Retina (tissue), 1 donor: ENCODE measurements around the gene EFR3B.
"Not testable (repeated sequence)": the region's sequence is repeated elsewhere in the genome, so short reads cannot be mapped to it uniquely, and the experiment has no call there.

Source experiments
- DNase-seq: peaks from one replicate; pipeline ENCODE4 v3.0.0-alpha.2; 2016

EFR3B gene

DNA sequence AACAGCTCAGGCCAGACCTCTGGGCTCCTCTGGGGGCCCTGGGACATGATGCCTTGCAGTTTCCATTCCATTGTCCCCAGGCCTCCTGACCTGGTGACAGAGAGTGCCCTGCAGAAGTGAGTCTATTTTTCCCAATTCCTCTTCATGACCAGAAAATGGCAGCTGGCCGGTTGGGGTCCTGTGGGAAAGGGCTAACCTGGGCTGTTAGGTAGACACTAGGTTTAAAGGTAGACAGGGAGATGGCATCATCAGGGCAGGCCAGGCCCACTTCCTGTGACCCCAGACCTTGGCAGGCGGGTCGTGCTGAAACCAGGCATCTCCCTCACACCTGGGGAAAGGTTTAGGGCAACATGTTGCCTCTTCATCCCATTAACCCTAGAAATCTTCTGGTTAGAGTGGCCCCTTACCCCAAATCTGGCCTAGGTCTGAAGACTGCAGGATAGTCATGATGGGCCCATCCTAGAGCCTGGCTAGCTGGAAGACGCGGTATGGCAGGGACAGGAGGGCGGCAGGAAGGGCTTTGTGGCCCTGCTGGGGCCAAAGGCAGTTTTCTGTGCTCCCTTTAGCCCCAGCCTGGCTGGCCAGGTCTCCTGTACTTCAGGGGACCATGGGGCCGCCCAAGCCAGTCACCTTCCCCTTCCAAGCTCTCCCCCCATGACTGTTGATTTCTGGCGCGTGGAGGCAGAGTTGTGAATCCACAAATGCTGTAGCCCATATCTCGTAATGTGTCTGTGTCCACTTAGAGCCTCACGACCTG, 116.4 kb downstream of the EFR3B start:
- DNase-seq, result no peak

DNA sequence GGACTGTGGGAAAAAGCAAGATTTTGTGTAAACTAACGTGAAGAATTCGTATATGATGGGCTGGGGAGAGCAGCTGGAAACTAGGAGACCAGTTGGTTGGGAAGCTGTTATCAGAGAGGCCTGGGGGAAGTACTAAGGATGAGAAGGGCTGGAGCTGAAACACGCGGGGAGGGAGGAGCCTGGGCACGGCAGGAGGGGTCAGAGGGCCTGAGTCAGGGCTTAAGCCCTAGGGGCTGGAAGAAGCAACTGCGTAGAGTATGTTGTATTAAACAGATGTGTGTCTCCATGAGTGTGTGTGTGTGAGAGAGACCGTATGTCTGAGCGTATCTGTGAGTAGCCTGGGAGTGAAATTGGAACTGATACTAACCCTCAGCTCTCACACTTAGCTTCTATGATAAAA, 118.1 kb downstream of the EFR3B start:
- peak; percentile 38 for DNase-seq

DNA sequence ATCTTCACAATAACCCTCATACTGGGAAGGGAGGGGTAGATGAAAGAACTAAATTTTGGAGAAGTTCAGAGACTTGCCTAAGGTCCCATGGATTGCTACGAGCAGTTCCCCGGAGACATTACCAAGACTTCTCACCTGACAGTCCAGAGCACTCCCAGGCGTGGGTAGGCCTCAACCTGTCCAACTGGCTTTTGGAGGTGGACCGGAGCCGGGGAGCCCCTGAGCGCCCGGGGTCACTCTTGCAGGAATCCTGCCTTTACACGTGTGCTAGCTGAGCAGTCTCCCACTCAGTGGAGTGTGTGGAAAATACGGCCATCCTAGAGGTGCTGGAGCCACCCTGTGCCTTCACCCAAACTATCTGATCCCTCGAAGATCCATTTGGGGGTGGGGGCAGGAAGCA, 118.5 kb downstream of the EFR3B start:
- DNase-seq, result peak; percentile 15

DNA sequence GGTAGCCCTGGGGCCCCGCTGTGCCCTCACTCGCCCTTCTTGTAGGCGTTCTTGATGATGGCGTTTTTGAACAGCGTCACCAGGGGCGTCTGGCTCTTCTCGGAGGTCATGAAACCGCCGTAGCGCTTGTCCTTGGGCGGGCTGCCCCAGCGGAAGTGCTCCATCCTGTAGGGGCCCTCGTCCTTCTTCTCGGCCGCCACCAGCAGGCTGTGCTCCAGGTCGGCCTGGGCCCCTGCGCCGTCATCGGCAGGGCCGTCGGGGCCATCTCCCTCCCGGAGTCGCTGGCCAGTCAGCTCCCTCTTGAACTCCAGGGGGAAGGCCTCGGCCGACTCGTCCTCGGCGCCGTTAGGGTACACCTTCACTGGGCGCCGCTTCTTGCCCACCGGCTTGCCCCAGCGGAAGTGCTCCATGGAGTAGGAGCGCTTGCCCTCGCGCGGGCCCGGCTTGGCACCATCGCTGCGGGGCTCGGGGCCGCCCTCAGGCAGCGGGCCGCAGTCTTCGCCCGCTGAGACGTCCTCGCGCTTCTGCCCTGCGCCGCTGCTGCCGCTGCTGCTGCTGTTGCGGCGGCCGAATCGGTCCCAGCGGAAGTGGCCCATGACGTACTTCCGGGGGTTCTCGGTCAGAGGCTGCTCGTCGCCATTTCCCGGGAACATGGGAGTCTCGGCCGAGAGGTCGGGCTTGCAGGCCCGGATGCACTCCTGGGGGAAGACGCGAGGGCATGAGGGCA, 119.3 kb downstream of the EFR3B start:
- peak; percentile 76 for DNase-seq

DNA sequence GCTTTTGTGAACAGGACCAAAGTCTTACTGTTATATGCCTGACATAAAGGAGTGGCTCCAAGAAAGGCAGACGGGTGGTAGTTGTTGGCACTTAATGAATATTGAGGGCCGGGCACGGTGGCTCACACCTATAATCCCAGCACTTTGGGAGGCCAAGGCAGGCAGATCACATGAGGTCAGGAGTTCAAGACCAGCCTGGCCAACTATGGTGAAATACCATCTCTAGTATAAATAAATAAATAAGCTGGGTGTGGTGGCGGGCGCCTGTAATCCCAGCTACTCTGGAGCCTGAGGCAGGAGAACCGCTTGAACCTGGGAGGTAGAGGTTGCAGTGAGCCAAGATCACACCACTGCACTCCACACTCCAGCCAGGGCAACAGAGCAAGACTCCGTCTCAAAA, 120.2 kb downstream of the EFR3B start:
- not testable (repeated sequence) for DNase-seq

DNA sequence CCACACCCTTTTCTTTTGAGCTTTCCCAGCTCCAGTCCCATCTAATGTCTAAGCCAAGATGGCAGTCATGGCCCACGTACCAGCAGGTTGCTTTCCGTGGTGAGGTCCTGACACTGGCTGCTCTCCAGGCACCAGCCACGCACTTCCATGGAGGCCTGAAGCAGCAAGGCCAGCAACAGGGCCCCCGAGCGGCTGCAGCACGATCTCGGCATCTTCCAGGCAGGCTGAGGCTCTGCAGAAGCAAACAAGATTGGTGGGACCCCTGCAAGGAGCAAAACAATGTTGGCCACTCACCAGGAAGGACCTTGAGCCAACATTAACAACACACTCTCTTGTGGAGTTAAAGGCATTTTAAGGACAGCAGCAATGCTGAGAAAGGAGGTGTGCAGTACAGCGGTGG, 122.7 kb downstream of the EFR3B start:
- no peak for DNase-seq

DNA sequence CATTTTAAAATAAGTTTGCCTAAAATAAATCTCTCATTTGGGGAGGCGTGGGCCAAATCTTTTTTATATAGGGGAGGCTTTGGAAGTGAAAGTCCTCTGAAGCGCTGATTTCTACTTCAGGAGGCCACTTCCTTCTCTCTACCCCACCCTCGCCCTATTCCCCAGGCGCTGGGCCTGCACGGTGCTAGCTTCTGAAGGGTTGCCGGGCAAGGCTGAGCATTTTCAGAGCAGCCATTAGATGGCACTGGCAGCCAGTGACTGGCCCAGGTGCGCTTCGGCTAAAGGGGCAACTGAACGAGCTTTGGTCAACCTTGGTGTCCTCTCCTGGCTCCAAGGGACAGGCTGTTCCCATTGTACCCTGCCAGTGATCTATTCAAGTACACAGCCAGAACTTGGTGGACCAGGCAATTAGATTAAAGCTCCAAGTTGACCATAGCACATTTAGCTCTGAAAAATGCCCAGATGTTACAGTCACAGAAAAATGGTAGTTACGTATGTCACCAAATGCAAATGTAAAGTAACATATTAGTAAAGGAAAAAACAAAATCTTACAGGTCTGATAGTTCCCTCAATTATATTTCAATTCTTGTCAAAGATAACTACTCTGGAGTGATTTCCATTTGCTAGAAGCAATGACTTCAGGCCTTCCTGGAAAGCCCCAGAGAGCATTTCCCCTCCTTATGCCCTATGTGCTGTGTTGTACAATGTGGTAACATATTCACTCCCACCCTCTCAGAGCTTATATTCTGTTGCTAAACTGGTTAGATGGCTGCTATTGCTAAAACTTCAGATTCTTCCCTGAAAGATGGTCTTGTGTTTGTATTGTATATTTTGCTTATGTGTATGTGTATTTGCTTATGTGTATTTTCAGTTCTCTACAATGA, 124.4 kb downstream of the EFR3B start:
- DNase-seq, result peak; percentile 36

DNA sequence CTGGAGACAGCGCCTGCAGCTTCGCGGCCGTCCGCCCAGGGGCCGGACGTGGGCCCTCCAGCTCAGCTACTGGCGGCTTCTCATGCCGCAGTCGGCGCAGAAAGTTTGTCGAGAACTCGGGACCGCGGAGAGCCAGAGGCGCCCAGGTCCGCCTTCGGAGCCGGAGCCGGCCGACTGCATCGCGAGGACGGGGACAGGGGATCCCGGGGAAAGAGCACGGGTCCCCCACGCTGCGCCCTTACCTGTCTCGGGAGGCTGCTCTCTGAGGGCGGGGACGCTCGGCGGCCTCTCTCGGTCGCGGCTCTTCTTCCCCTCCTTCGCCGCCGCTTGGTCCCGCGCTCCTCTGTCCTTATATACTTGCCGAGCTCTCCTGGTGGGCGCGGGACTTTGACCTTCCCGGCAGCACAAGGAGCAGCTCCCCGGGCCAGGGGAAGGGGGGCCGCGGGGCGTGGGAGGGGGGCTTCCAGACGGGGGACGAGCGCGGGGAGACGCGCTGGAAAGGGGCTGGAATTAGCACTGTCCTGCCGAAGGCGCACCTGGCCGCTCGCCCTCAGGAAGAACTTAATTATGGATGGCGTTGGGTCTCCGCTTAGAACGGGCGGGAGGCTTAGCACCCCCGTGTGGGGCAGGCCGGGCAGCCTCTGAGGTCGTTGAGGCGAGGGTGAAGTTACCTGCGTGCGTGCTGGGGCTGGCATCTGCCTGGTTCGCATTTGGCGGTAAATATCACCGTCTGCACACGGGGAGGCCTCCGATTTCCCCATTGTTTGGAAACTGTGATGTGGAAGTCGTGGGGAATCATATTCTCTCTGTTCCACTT, 126.6 kb downstream of the EFR3B start, which contains the start of gene POMC:
Gene POMC (minus strand): TSS at position 325 of the 817 bp plus-strand sequence. CDS start 3,808 bp downstream, outside the sequence.
- DNase-seq, result peak; percentile 81

DNA sequence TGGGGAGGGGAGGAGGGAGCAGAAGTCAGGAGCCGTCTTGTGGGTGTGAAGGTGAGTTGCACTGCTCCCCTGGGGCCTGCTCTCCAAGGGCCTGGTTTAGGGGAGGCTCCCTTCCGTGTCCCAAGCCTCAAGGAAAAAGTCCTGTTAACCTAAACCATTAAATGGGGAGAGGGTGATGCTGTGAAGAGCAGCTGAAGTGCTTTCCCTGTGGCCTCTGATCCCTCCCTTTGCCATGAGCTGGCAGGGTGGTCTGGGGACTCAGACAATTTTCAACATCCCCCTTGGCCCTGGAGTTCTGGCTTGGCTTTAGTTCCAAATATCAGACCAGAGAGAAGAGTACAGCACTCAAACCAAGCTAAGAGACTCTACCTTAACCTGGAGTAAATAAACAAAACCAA, 127.2 kb downstream of the EFR3B start:
- DNase-seq, result peak; percentile 34

DNA sequence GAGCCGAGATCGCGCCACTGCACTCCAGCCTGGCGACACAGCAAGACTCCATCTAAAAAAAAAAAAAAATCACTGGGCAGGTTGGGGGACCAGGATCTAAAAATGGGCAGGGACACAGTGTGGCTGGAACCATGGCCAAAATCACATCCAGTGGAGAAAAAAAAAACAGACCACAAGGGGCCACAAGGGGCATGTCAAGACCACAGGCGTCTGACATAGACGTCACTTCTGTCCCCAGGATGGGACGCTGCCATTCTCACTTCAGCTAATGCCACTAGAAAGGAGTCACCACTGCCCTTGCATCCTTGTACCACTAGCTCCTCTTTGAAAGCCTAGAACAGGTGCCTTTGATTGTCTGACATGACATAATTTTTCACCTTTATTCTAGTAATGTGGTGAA, 129.0 kb downstream of the EFR3B start:
- DNase-seq, result no peak

DNA sequence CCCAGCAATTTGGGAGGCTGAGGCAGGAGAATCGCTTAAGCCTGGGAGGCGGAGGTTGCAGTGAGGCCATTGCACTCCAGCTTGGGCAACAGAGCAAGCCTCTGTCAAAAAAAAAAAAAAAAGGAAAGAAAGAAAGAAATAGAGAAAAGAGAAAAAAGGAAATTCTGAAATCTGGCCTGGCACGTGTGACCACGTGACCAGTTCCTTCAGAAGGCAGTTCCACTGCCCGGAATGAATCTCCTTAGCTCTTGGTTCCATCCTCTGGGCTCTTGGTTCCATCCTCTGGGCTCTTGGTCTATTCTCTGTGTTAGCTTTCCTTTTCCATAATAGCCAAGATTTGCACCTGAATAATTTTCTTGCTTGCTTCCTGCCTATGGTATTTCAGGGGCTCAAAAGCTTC, 131.8 kb downstream of the EFR3B start:
- DNase-seq, result no peak

DNA sequence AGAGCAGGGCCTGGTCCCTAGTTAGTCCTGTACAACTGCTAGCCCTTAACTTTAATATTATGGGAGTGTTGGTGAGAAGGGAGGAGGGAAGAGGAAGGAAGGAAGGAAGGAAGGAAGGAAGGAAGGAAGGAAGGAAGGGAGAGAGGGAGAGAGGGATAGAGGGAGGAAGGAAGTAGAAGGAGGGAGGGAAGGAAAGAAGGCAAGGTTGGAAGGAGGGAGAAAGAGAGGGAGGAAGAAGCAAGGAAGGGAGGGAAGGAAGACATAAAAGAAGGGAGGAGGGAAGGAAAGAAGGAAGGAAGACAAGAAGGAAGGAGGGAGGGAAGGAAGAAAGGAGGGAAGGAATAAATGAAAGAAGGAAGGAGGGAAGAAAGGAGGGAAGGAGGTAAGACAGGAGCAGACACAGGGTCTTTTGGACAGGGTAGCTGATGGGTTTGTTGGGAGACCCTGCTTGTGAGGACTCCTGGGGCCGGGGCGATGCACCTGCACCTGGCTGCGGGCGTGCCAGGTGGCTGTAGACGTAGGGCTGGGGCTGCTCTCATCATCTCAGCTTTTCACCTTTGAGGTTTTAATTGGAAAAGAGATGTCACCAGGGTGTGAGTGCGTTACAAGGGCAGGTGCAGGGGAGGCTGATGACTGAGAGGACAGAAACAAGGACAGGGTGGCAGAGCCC, 132.5 kb downstream of the EFR3B start:
- no peak for DNase-seq

DNA sequence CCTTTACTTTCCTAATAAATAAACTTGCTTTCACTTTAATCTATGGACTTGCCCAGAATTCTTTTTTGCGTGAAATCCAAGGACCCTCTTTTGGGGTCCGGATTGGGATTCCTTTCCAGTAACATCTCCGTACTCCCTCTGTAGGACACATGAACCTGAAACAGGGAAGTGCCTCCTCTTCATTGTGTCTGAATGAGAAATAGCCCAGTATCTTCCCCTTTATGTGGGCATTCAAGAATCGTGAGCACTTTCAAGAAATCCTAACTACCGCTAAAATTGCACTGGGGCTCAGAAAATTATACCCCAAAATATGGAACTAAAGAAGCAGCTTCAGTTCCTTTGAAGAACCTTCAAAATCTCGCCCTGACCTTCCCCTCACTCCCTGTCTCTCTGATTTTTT, 134.3 kb downstream of the EFR3B start:
- no peak for DNase-seq

DNA sequence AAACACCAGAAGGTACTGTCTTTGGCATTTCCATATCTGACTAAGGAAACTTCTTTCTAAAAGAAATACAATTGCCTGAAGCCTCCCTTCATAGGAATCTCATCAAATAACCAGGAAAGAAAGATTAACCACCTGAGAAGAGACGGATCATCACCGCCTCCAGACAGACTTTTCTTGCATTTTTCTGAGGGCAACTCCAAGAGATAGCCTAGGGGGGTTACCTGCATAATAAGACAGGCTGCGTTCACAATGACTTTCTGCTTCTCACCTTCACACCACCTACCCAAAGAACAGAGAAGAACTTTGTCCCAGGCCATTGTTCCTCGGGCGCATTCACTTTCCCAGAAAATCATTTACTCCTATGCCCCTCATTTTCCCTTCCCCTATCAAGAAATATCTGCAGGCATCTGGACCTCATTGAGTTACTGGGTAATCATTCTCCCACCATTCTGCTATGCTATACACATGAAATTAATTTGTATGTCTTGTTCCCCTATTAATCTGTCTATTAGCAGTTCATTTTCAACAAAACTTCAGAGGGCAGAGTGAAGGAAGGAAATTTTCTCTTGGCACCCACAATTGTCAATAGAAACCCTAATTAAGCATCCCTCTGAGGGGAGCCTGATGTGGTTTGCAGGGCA, 134.8 kb downstream of the EFR3B start:
- DNase-seq, result no peak

DNA sequence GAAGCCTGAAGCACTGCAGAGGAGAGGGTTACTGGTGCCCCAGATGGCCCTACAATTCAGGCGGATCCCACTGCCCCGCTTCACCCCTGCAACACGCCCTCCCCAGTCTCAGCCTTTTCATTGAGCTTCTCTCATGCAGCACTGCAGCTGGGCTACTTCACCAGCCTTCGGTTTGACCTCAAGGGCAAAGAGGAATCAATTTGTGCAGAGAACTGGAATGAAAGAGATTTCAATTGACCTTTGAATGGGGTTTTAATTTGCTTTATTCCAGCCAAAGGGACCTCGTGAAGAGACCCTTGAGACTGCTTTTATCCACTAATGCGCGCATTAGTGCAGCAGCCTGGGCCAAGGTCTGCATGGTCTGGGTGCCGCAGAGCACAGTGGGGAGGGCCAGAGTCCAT, 135.3 kb downstream of the EFR3B start:
- DNase-seq, result peak; percentile 73

DNA sequence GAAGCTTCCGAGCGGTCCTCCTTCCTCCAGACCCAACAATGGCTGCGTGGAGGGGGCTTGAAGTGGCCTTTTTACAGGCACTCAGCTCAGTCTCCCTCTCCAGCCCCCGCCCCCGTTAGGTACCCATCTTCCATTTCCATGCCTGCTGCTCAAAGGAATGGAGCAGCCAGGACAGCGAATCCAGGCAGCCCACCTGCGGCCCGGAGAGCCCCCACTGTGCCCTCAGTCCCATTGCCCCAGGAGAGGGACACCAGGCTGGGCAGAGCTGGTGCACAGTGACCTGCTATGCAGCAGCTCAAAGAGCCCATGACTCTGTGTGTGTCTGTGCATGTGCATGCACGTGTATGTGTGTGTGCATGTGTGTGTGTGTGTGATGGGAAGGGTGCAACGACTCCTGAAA, 137.1 kb downstream of the EFR3B start:
- DNase-seq, result peak; percentile 33

DNA sequence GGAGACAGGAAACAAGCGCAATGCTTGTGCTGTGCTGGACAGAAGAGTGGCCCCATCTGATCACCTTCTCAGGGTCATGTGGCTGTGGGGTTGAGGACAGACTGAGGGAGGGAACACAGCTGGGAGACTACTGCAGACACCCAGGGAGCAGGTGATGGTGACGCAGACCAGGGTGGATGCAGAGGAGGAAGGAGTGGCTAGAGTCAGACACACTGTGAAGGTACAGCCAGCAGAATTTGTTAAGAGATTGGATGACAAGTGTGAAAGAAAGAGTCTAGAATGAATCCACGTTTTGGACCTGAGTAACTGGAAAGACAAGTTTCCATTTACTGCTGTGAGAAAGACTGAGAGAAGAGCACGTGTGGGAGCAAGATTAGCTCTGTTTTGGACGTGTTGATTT, 142.4 kb downstream of the EFR3B start:
- no peak for DNase-seq

DNA sequence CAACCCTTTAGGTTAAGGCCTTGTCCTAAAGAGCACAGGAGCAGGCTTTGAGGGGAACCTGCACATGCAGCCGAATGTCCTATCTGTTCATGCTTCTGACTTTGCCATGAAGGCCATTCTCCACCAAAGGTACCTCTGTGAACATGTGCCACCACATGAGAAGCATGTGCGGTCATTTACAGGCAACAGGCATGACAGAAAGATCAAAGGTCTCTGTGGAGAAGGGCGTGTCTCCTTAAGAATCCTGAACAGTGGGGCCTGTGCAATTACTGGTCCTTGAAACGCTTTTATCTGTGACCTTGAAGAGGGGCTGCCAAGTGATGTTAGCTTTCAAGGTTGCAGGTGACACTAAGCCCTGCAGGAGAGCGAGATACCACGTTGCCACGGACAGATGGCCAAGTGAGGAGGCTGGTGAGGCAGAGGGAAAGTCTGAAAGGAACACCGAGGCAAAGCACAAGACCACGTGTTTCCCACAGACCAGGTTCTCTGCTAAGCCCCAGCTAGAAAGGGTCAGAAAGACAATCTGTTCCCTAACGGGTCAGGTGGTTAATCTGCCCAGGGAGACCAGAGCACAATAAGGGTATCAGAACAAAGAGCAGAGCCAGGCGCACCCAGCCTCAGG, 146.0 kb downstream of the EFR3B start:
- no peak for DNase-seq

DNA sequence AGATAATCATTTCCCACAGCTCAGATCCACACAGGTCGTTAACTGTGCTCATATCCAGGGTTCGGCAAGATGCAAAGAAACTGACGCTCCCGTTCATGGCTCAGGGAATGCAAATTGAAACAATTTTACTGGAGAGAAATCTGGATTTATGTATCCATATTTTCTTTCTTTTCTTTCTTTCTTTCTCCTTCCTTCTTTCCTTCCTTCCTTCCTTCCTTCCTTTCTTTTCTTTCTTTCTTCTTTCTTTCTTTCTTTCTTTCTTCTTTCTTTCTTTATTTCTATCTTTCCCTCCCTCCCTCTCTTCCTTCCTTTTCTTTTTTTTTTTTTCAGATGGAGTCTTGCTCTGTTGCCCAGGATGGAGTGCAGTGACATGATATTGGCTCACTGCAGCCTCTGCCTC, 146.5 kb downstream of the EFR3B start:
- DNase-seq, result no peak

DNA sequence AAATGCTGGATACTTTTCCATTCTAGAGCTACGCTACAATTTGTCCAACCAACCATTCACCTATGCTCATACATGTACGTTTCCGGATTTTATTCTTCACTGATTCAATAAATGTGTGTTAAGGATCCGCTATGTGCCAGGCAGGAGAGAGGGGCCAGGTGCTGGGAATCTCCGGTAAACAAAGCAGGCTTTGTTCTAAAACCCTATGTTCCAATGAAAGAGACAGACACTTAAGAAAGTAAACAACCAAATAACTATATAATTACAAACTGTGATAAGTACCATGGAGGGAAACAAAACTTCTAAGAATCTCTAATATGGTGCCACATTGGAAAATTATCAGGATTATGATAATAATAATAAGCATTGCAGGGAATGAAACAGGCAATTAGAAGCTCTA, 148.7 kb downstream of the EFR3B start:
- DNase-seq, result no peak

DNA sequence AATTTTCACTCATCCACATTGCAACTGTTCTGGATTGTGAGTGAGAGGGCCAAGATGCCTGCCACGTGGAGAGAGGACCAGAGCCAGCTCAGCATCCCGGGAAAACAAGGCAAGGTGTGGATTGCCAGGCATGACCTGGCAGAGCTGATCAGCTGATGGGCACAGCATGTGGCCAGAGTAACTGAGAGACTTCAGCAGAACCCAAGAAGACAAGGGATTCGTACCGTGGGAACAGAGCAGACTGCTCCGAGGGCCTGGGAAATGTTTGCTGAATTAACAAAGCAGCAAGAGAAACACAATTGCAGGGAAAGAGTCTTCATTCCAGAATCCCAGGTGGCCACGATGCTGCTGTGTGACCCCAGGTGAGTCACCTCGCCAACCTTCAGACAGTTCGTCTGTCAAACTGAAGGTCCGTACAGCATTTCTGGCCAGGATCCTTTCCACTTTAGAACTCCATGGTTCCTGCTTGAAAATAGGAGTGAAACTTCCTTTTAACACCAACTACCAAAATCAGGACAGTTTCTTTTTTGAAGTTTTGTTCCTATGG, 152.8 kb downstream of the EFR3B start:
- no peak for DNase-seq
